ENCODE measurements around the gene GNMT.

GNMT gene

DNA sequence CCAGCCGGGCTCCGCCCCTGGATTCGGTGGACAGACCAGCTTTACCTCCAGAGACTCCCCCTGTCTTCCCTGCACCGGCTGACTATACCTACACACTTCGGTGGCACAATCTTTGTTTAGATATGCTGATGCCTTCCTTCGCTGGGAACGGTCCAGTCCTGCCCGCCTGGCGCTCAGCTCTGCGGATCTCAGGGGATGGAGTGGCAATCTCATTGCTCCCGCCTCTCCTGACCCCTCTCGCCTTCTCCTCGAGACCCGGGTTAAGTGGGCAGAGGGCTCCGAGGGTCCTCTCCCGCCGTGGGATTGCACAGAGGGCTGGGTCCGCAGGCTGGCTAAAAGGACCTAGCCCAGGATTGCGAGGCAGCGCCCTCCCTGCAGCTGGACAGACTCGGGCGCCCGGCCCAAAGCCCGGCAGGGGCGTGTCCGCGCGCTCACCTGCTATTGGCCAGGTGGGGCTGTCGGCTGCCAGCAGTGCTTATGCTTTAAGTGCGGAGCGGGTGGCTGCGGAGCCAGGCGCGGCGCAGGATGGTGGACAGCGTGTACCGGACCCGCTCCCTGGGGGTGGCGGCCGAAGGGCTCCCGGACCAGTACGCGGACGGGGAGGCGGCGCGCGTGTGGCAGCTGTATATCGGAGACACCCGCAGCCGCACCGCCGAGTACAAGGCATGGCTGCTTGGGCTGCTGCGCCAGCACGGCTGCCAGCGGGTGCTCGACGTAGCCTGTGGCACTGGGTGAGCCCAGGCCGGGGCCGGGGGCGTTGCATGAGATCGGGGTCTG is at the start of gene GNMT:
Gene GNMT (plus strand): TSS at position 512 of the 777 bp plus-strand sequence. CDS start 14 bp downstream, at position 526.
- no peak for DNase-seq (ENCODE audit: low read depth)
- peak within 1 kb of the TSS; percentile 44 for H3K4me3 ChIP-seq (ENCODE audit: low read depth, low read length)

- H3K4me3 ChIP-seq (ENCODE audit: low read depth, low read length), result peak overlapping the region; percentile 17
- DNase-seq (ENCODE audit: low read depth), result no peak
These were observed 49.2 kb upstream of the GNMT start for GRCh38 chr6:42911171-42912021.

DNA sequence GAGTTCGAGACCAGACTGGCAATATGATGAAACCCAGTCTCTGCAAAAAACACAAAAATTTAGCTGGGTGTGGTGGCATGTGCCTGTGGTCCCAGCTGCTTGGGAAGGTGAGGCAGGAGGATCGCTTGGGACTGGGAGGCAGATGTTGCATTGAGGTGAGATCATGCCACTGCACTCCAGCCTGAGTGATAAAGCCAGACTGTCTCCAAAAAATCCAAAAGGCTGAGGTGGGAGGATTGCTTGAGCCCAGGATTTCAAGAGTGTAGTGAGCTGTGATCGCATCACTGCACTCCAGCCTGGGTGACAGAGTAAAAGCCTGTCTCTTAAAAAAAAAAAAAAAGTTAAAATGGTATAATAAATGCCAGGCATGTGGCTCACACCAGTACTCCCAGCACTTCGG is 46.0 kb upstream of the GNMT start:
- DNase-seq (ENCODE audit: low read depth), result no peak

DNA sequence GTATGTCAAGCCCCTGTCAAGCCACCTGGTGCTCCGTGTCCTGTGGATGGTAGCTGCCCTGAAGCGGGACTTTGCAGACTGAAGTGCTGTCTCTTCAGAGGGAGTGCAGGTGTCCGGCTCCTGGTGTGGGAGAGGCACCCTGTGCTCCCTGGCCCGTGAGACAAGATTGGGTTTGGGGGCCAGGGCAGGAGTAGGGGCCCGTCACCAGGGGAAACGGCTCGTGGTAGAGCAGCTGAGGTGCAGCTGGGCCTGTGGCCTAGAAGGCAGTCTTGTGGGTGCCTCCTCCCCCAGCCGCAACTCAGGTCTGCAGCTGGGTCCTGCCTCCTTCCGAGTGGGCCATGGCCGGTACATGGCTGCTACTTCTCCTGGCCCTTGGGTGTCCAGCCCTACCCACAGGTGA is 44.8 kb upstream of the GNMT start, which contains the start of gene PTCRA:
Gene PTCRA (plus strand): TSS at position 322 of the 400 bp plus-strand sequence. CDS start 17 bp downstream, at position 339.
- H3K4me3 ChIP-seq (ENCODE audit: low read depth, low read length), result no peak within 1 kb of the TSS
- DNase-seq (ENCODE audit: low read depth), result no peak

More for the DNA sequence above, 46.0 kb upstream of the GNMT start:
- H3K4me3 ChIP-seq (ENCODE audit: low read depth, low read length), result no peak overlapping the region

DNA sequence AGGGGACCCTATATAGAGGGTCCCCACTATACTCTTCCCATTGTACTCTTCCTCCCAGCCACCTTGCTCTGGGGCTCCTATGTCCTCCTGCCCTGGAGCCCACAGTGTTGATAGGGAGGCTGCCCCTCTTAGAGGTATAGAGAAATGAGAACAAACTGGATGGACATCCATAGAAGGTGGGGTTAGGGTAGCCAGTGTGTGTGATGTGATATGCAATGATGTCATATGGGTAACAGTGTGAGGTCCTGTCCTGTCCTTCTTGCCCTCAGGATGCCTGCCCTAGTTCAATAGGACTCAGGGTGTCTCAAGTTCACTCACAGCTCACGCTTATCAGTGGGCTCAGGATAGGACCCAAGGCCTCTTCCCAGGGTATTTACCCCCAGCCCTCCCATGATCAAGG is 44.3 kb upstream of the GNMT start:
- no peak overlapping the region for H3K4me3 ChIP-seq (ENCODE audit: low read depth, low read length)
- no peak for DNase-seq (ENCODE audit: low read depth)

DNA sequence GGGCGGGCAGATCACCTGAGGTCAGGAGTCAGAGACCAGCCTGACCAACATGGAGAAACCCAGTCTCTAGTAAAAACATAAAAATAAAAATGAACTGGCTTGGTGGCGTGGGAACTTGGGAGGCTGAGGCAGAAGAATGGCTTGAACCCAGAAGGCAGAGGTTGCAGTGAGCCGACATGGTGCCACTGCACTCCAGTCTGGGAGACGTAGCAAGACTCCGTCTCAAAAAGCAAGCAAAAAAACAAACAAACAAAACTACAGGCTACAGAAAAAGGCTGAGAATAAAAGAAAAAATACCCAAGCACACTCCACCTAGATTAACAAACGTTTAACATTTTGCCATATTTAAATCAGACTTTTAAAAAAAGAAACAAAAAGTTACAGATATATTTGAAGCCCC is 38.8 kb upstream of the GNMT start:
- H3K4me3 ChIP-seq (ENCODE audit: low read depth, low read length), result no peak overlapping the region
- DNase-seq (ENCODE audit: low read depth), result no peak

- H3K4me3 ChIP-seq (ENCODE audit: low read depth, low read length), result no peak overlapping the region
- DNase-seq (ENCODE audit: low read depth), result no peak
These were observed 36.9 kb upstream of the GNMT start for GRCh38 chr6:42923666-42924065.

DNA sequence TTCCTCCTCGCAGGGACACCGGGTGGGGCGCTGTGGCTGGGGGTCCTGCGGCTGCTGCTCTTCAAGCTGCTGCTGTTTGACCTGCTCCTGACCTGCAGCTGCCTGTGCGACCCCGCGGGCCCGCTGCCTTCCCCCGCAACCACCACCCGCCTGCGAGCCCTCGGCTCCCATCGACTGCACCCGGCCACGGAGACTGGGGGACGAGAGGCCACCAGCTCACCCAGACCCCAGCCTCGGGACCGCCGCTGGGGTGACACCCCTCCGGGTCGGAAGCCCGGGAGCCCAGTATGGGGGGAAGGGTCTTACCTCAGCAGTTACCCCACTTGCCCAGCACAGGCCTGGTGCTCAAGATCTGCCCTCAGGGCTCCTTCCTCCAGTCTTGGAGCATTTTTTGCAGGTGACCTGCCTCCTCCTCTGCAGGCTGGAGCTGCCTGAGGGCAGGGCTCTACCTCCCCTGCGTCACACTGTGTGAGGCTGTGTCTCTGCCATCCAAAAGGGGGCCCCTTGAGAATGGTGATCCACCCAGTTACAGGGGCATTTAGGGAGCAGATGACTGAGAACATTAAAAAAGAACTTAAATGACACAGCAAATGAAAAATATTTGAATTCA is 35.2 kb upstream of the GNMT start:
- no peak overlapping the region for H3K4me3 ChIP-seq (ENCODE audit: low read depth, low read length)
- no peak for DNase-seq (ENCODE audit: low read depth)

DNA sequence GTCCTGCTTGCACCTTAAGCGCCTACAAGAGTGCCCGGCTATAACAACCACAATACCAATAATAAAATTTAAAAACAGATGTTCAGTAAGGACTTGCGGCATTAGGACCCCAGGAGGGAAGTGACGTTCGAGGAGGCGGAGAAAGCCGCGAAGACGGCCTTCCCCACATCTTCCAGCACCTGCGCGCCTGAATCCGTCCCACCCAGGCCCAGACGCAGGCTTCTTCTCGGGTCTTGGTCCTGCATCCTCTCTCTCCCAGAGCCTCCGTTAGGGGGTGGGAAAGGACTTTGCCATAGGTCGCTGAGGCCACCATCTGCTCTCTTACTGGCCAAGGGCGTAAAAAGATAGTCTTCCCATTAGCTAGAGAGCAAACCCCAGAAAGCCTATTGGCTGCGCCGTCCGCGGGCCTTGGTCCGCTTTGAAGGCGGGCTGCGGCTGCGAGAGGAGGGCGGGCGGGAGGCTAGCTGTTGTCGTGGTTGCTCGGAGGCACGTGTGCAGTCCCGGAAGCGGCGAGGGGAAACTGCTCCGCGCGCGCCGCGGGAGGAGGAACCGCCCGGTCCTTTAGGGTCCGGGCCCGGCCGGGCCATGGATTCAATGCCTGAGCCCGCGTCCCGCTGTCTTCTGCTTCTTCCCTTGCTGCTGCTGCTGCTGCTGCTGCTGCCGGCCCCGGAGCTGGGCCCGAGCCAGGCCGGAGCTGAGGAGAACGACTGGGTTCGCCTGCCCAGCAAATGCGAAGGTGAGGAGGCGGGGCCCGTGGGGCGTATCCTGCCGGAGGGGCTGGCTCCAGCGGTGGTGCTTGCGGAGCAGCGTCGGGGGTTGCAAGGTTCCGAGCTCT is 31.4 kb upstream of the GNMT start, which contains the start of gene CNPY3:
Gene CNPY3 (plus strand): TSS at position 495 of the 835 bp plus-strand sequence. CDS start 91 bp downstream, at position 586.
- peak within 1 kb of the TSS; percentile 69 for H3K4me3 ChIP-seq (ENCODE audit: low read depth, low read length)
- peak; percentile 88 for DNase-seq (ENCODE audit: low read depth)

DNA sequence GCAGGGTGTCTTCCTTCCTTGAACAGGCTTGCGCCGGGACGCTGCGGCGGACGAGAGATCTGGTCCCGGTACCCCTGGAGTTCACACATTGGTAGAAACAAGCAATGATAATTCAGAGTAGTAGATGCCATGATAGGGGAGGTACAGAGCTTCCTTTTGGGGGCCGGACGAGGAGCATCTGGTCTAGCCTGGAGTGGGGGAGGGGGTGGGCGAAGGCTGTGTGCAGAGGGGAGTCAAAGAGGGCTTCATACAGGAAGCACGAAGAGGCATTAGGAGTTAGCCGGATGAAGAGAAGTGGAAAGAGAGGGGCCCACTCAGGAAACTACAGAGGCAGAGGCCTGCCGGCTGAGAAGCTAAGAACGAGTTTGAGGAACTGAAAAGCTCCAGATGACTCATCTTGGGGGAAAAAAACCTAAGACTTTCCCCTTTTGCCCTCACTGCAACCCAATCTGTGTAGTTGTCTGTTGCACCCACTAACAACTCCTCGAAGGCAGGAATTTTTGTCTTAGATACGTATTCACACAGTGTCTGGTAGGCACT is 30.7 kb upstream of the GNMT start:
- peak overlapping the region; percentile 69 for H3K4me3 ChIP-seq (ENCODE audit: low read depth, low read length)
- DNase-seq (ENCODE audit: low read depth), result peak; percentile 40

GRCh38 chr6:42932412-42932811 is 28.1 kb upstream of the GNMT start:
- no peak overlapping the region for H3K4me3 ChIP-seq (ENCODE audit: low read depth, low read length)
- no peak for DNase-seq (ENCODE audit: low read depth)

DNA sequence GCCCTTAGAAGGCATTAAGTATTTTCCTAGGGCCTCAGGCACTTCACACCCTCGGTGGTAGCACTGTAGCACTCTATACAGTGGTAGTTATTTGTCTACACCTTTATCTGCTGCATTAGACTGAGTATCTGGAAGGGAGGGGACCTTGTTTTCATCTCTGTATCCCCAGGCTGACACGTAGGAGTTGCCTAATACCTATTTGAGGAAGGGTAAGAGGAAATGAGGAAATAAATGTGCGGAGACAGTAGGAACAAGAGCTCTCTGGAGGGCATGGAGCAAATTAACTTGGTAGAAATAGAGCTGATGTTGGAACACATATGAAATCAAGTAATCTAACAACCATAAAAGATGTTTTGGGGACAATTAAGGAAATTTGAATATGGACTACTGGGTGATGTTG is 27.3 kb upstream of the GNMT start:
- no peak overlapping the region for H3K4me3 ChIP-seq (ENCODE audit: low read depth, low read length)
- no peak for DNase-seq (ENCODE audit: low read depth)

DNA sequence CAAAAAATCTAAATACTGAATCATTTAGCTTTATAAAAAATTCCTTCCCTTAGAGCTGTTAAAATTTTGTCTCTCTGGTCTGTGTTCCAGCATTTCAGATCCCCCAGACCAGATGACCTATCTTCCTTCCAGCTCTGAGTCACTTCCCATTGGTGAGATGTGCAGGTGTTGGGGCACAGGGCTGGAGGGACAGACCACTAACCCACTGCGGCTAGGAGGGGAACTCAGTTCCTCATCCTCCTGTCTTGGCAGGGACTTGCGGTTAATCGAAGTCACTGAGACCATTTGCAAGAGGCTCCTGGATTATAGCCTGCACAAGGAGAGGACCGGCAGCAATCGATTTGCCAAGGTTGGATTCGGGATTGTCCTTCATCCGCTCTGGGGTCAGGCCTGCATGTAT is 25.2 kb upstream of the GNMT start:
- H3K4me3 ChIP-seq (ENCODE audit: low read depth, low read length), result no peak overlapping the region
- DNase-seq (ENCODE audit: low read depth), result no peak

DNA sequence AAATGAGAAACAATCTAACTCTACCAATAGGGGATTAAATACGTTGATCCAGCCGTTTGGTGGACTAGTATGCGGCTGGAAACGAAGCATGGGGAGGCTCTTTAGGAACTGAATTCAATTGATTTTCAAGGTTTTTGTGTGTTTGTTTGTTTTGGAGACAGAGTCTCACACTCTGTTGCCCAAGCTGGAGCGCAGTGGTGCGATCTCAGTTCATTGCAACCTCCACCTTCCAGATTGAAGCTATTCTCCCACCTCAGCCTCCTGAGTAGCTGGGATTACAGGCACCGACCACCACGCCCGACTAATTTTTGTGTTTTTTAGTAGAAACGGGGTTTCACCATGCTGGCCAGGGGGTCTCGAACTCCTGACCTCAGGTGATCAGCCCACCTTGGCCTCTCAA is 24.2 kb upstream of the GNMT start:
- no peak overlapping the region for H3K4me3 ChIP-seq (ENCODE audit: low read depth, low read length)
- no peak for DNase-seq (ENCODE audit: low read depth)

DNA sequence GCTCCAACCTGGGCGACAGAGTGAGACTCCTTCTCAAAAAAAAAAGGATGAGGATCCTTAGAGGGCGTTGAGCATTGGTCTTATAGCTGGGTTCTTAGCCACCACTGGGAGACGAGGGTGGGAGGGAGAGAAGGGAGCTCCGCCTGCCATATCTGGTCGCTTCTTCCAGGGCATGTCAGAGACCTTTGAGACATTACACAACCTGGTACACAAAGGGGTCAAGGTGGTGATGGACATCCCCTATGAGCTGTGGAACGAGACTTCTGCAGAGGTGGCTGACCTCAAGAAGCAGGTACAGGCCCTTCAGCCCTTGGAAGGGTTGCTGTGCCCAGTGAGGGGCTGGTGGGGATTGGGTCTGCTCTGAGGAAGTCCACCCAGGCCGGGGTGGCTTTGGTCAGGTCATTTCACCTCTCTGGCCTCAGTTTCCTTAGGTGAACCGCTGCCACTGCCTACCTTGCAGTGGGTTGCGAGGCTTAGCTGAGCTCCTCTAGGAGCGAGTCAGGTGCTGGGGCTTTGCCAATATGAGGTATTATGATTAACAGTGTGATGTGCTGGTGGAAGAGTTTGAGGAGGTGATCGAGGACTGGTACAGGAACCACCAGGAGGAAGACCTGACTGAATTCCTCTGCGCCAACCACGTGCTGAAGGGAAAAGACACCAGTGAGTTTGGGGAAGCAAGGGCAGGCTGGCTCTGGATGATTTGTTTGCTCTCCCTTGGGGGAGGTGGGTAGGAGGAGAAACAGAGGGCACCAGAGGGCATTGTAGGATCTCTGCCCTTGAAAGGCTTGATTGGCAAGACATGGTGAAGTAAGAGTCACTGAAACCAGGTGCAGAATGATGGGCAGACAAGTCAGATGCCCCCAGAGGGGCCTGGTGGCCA is 22.8 kb upstream of the GNMT start:
- no peak for DNase-seq (ENCODE audit: low read depth)

DNA sequence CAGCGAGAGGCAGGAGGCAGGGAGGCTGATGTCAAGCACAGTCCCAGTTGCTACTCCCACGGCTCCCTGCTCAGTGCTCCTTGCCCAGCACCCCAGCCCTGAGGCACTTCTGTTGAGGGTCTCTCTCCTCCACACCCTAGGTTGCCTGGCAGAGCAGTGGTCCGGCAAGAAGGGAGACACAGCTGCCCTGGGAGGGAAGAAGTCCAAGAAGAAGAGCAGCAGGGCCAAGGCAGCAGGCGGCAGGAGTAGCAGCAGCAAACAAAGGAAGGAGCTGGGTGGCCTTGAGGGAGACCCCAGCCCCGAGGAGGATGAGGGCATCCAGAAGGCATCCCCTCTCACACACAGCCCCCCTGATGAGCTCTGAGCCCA is 22.1 kb upstream of the GNMT start:
- DNase-seq (ENCODE audit: low read depth), result no peak
- H3K4me3 ChIP-seq (ENCODE audit: low read depth, low read length), result no peak overlapping the region

More for the DNA sequence above, 22.8 kb upstream of the GNMT start:
- no peak overlapping the region for H3K4me3 ChIP-seq (ENCODE audit: low read depth, low read length)

DNA sequence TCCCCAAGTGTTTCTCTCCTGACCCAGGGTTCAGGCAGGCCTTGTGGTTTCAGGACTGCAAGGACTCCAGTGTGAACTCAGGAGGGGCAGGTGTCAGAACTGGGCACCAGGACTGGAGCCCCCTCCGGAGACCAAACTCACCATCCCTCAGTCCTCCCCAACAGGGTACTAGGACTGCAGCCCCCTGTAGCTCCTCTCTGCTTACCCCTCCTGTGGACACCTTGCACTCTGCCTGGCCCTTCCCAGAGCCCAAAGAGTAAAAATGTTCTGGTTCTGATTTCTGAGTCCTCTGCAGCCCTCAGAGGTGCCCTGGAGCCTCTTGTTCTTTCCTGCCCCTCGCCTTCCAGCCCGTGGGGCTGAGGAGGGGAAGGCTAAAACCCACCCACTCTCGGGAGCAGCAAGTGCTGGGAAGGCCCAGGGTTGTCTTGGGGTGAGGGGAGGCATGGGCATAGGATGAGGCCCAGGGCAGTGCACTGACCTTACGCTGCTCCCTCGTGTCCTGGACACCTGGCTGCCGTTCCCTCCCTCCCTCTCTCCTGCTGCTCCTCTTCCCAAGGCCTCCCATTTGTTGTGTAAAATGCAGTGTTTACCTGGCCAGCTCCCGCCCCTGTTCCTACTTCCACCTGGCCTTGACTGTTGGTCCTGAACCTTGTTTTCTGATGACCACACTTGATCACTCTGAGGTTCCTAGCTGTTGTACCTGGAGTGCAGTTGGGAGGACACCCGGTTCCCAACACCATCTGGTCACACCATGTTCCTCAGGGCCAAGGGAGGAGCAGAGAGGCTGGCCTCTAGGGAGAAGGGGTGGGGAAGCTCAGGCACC is 21.4 kb upstream of the GNMT start:
- H3K4me3 ChIP-seq (ENCODE audit: low read depth, low read length), result no peak overlapping the region
- no peak for DNase-seq (ENCODE audit: low read depth)
